HepG2 (cell line): ENCODE measurements around the gene IFNA7. TPM values are rescaled to one million over a fixed set of nuclear protein-coding genes. Genes with fewer than 3 reads are reported as not detected.
"Not testable (repeated sequence)": the region's sequence is repeated elsewhere in the genome, so short reads cannot be mapped to it uniquely, and the experiment has no call there.

Source experiments
- ATAC-seq: fragments of 200-7000 bp; cut with Tn5 transposase; 3 replicates; pipeline ENCODE4 v1.9.1; 2020; ENCODE audit warnings: mild to moderate bottlenecking, moderate library complexity
- Bru-seq: library from RNA; stranded (reverse); fragments of 400-500 nt; gene quantifications from one replicate; lab custom pipeline; 2021; lab: Mats Ljungman, UMichigan
- BruChase-seq, 2 experiments: library from RNA; stranded (reverse); fragments of 400-500 nt; gene quantifications; one replicate each; lab custom pipeline; 2021; lab: Mats Ljungman, UMichigan
- BruUV-seq: library from RNA; stranded (reverse); fragments of 400-500 nt; replicated peaks from 2 replicates; lab custom pipeline; 2021; lab: Mats Ljungman, UMichigan
- CTCF ChIA-PET: fragments of 300-600 bp; formaldehyde crosslinking; extraction: SDS; loops from one replicate; lab custom pipeline; 2021; ENCODE audit warnings: low total read pairs, inconsistent platforms, low intra/inter-chr PET ratio; lab: Yijun Ruan, JAX
- POLR2A ChIA-PET: fragments of 350-600 bp; sonication (Branson Sonifier 250); formaldehyde crosslinking; loops from one replicate; lab custom pipeline; 2020; ENCODE audit warnings: antibody characterized with exemption, inconsistent platforms; lab: Yijun Ruan, JAX
- DNase-seq: peaks from one replicate; pipeline ENCODE4 v3.0.0-alpha.2; 2015; ENCODE audit warnings: low spot score
- FAIRE-seq: peaks from 3 replicates; lab custom pipeline; 2011; peaks lifted over from hg19 to GRCh38; lab: Jason Lieb, UNC
- H2AFZ ChIP-seq: one replicate; pipeline ENCODE4 v1.6.1; 2011; ENCODE audit warnings: low read length, inconsistent platforms
- H3K27ac ChIP-seq: fragments of 300-600 bp; 3 replicates; pipeline ENCODE4 v1.8.0; 2011; ENCODE audit warnings: mixed run types, mild to moderate bottlenecking, mixed read lengths, low read length, inconsistent platforms; ENCODE audit not compliant: insufficient read depth; ENCODE audit errors: extremely low read length
- H3K27me3 ChIP-seq, 2 experiments: fragments of 200-600 bp in 1 of 2; 2 replicates in 1 of 2; 3 replicates in 1 of 2; pipeline versions ENCODE4 v1.6.0 to v1.8.0; 2011; ENCODE audit warnings: low read length in 2 of 2, mild to moderate bottlenecking in 2 of 2, moderate library complexity in 2 of 2, inconsistent platforms in 1 of 2; ENCODE audit not compliant: insufficient read depth in 2 of 2, control insufficient read depth in 1 of 2
- H3K36me3 ChIP-seq, 2 experiments: fragments of 200-600 bp in 1 of 2; replicated peaks in 1 of 2; 2 replicates in 1 of 2; 3 replicates in 1 of 2; pipeline versions ENCODE4 v1.5.1 to v1.8.0; 2011; ENCODE audit warnings: low read length in 2 of 2, inconsistent platforms in 1 of 2; ENCODE audit not compliant: insufficient read depth in 2 of 2, control insufficient read depth in 1 of 2
- H3K4me1 ChIP-seq: 2 replicates; pipeline ENCODE4 v1.5.1; 2012; ENCODE audit warnings: low read length, inconsistent platforms; ENCODE audit not compliant: insufficient read depth
- H3K4me2 ChIP-seq: 2 replicates; pipeline ENCODE4 v1.6.0; 2011; ENCODE audit warnings: low read depth, low read length, inconsistent platforms
- H3K4me3 ChIP-seq, 3 experiments: fragments of 200-600 bp in 1 of 3; sonication (generic), shearing (Covaris generic) in 1 of 3; replicated peaks in 1 of 3; 2 replicates each; pipeline ENCODE4 v1.5.1; 2011 to 2016; ENCODE audit warnings: low read length in 3 of 3, inconsistent platforms in 2 of 3, low read depth in 2 of 3, mild to moderate bottlenecking in 2 of 3, control low read depth in 1 of 3, mixed read lengths in 1 of 3; ENCODE audit not compliant: insufficient read depth in 1 of 3
- H3K79me2 ChIP-seq: one replicate; pipeline ENCODE4 v1.6.1; 2011; ENCODE audit warnings: low read length, inconsistent platforms; ENCODE audit not compliant: insufficient read depth
- H3K9ac ChIP-seq: 2 replicates; pipeline ENCODE4 v1.6.0; 2011; ENCODE audit warnings: mild to moderate bottlenecking, low read depth, low read length, inconsistent platforms; ENCODE audit not compliant: insufficient read depth
- H3K9me3 ChIP-seq: 2 replicates; pipeline ENCODE4 v1.5.1; 2012; ENCODE audit warnings: mild to moderate bottlenecking, low read length
- H4K20me1 ChIP-seq: 2 replicates; pipeline ENCODE4 v1.6.0; 2011; ENCODE audit warnings: inconsistent platforms, mild to moderate bottlenecking, low read length, moderate library complexity; ENCODE audit not compliant: insufficient read depth
- NR2F6 ChIP-seq, 2 experiments: IDR thresholded peaks; 2 replicates each; pipeline ENCODE4 v1.6.1; 2016; ENCODE audit warnings: antibody characterized with exemption in 1 of 2, mild to moderate bottlenecking in 1 of 2
- SNRNP70 ChIP-seq: fragments of 200-400 bp; formaldehyde crosslinking; IDR thresholded peaks from 2 replicates; pipeline ENCODE4 v1.6.1; 2017; ENCODE audit warnings: mild to moderate bottlenecking, low read depth, low read length, moderate library complexity
- WGBS: methylation state at CpG from one replicate; pipeline ENCODE4 v1.1.6; 2017; ENCODE audit warnings: low lambda C conversion rate; 5-methylcytosine and 5-hydroxymethylcytosine counted together
- in situ Hi-C: cut with HindIII; loops from 2 replicates; pipeline ENCODE4 v1.10.0; 2017; ENCODE audit warnings: low pct_unique_long_range_greater_than_20kb; ENCODE audit not compliant: extremely low pct_ligation_motif_present
- intact Hi-C: fragments of 100-400 bp; cut with micrococcal nuclease; formaldehyde crosslinking; loops from one replicate; pipeline ENCODE4 v1.10.0; 2022; ENCODE audit not compliant: unreplicated experiment
- long read RNA-seq, 2 experiments: library from RNA in 1 of 2; library from polyadenylated mRNA in 1 of 2; stranded (forward) in 1 of 2; unstranded in 1 of 2; transcript quantifications; one replicate each; pipeline ENCODE4 v2.0.0, GENCODE V29; 2019 to 2022
- polyA minus RNA-seq, 3 experiments: library from RNA; depleted of rRNA, polyadenylated mRNA; stranded (reverse); fragments of >200 nt; gene quantifications; 2 replicates each; pipeline ENCODE4 v1.2.3, GENCODE V29; 2011; ENCODE audit warnings: low replicate concordance in 1 of 3
- polyA plus RNA-seq, 8 experiments: library from polyadenylated mRNA; depleted of rRNA in 3 of 8; stranded (reverse) in 7 of 8; unstranded in 1 of 8; fragments of >200 nt; fragmentation: Illumina TruSeq in 4 of 8; extraction: Trizol in 4 of 8; gene quantifications; 2 replicates each; pipeline versions ENCODE4 v1.2.1 to v1.2.3, GENCODE V29; 2011 to 2016; ENCODE audit warnings: low read depth in 4 of 8, missing spikeins in 1 of 8, mixed read lengths in 1 of 8; ENCODE audit not compliant: insufficient read depth in 1 of 8
- total RNA-seq, 5 experiments: library from RNA; depleted of rRNA; stranded (reverse); fragments of >200 nt; fragmentation: Illumina TruSeq; extraction: Trizol; gene quantifications; 2 replicates each; pipeline ENCODE4 v1.2.3, GENCODE V29; 2016; ENCODE audit warnings: low read depth in 1 of 5

The IFNA7 gene
- total RNA-seq (2016; rRNA removed; fragmentation: Illumina TruSeq; extraction: Trizol) (not detected in 2 replicates), polyA plus RNA-seq (2011; rRNA removed) (not detected in 2 replicates), polyA minus RNA-seq (2011; rRNA and poly(A)+ RNA removed; ENCODE audit: low replicate concordance) (not detected in 2 replicates), Bru-seq, nascent RNA (not detected), BruChase-seq, experiment 1, labeled RNA remaining after a 6-hour chase (not detected), BruChase-seq, experiment 2, labeled RNA remaining after a 2-hour chase (not detected)
- not detected in 2 replicates for total RNA-seq (2016; cell fraction: cytosol; rRNA removed; fragmentation: Illumina TruSeq; extraction: Trizol; ENCODE audit: low read depth)
- not detected in 2 replicates for total RNA-seq (2016; cell fraction: insoluble cytoplasmic fraction; rRNA removed; fragmentation: Illumina TruSeq; extraction: Trizol)
- total RNA-seq (2016; cell fraction: membrane; rRNA removed; fragmentation: Illumina TruSeq; extraction: Trizol) = not detected in 2 replicates
- total RNA-seq (2016; cell fraction: nucleus; rRNA removed; fragmentation: Illumina TruSeq; extraction: Trizol) = not detected in 2 replicates
- polyA plus RNA-seq (2011; cell fraction: cytosol; rRNA removed) = not detected in 2 replicates
- not detected in 2 replicates for polyA plus RNA-seq (2011; cell fraction: nucleus; rRNA removed)
- not detected in 2 replicates for polyA plus RNA-seq (2012)
- not detected in 2 replicates for polyA plus RNA-seq (2016; cell fraction: cytosol; fragmentation: Illumina TruSeq; extraction: Trizol; ENCODE audit: low read depth)
- not detected in 2 replicates for polyA plus RNA-seq (2016; cell fraction: insoluble cytoplasmic fraction; fragmentation: Illumina TruSeq; extraction: Trizol; ENCODE audit: low read depth)
- not detected in 2 replicates for polyA plus RNA-seq (2016; cell fraction: membrane; fragmentation: Illumina TruSeq; extraction: Trizol; ENCODE audit: low read depth)
- not detected in 2 replicates for polyA plus RNA-seq (2016; cell fraction: nucleus; fragmentation: Illumina TruSeq; extraction: Trizol; ENCODE audit: insufficient read depth, low read depth)
- not detected in 2 replicates for polyA minus RNA-seq (2011; cell fraction: cytosol; rRNA and poly(A)+ RNA removed)
- not detected in 2 replicates for polyA minus RNA-seq (2011; cell fraction: nucleus; rRNA and poly(A)+ RNA removed)
- long read RNA-seq, experiment 1 = 0 reads
- long read RNA-seq, experiment 2 = 0 reads

- 0% methylated on average over 4 of the region's 4 CpGs for WGBS
- H3K9me3 ChIP-seq, intact Hi-C loops, FAIRE-seq, ATAC-seq, H2AFZ ChIP-seq, H3K27me3 ChIP-seq, H3K4me1 ChIP-seq, BruUV-seq, H3K9ac ChIP-seq, H3K4me3 ChIP-seq, CTCF ChIA-PET, DNase-seq, in situ Hi-C loops, H4K20me1 ChIP-seq, H3K4me2 ChIP-seq, H3K27ac ChIP-seq, H3K36me3 ChIP-seq, H3K79me2 ChIP-seq, POLR2A ChIA-PET: not testable (repeated sequence)
Measured at GRCh38 chr9:21202105-21202504, at the start of gene IFNA7. Gene IFNA7 (minus strand): TSS chr9:21202205. CDS start chr9:21202165, 40 bp downstream.

- POLR2A ChIA-PET = no interaction called here
- FAIRE-seq (no peak), ATAC-seq (peak; percentile 79), DNase-seq (peak; percentile 42)
- H3K27ac ChIP-seq = no peak overlapping the region
- H4K20me1 ChIP-seq = no peaks in the 10 kb centered on the region
- no peak overlapping the region for H3K9ac ChIP-seq
- intact Hi-C loops (loop anchor here (5.0 kb wide), 1 partner anchor 146 kb away; no protein-coding TSS in a partner anchor), in situ Hi-C loops (no loop called here)
- no peaks in the 10 kb centered on the region for H3K36me3 ChIP-seq
- H3K4me3 ChIP-seq = no peak overlapping the region
- WGBS = 0% methylated on average over 4 of the region's 4 CpGs
- TF ChIP-seq NR2F6 (IDR thresholded peaks at IDR 0.05) (peak; percentile 47; the same call in 1 of the 2 replicates), NR2F6 (CRISPR knock-in tag; IDR thresholded peaks at IDR 0.05) (peak; percentile 26; the same call in 1 of the 2 replicates), SNRNP70 (no peak)
- no peaks in the 10 kb centered on the region for H3K79me2 ChIP-seq
- CTCF ChIA-PET = no interaction called here
- H2AFZ ChIP-seq = peak overlapping the region; percentile 15
- no peaks in the 10 kb centered on the region for H3K9me3 ChIP-seq
- peaks cover 8% of the 10 kb centered on the region for H3K4me1 ChIP-seq
- BruUV-seq = no TSS peak
- H3K4me2 ChIP-seq = no peak overlapping the region
- H3K27me3 ChIP-seq = no peaks in the 10 kb centered on the region
Measured at GRCh38 chr9:21251638-21252037, 49.6 kb upstream of the IFNA7 start.
